ENCODE results near the gene NR3C2.

DNA sequence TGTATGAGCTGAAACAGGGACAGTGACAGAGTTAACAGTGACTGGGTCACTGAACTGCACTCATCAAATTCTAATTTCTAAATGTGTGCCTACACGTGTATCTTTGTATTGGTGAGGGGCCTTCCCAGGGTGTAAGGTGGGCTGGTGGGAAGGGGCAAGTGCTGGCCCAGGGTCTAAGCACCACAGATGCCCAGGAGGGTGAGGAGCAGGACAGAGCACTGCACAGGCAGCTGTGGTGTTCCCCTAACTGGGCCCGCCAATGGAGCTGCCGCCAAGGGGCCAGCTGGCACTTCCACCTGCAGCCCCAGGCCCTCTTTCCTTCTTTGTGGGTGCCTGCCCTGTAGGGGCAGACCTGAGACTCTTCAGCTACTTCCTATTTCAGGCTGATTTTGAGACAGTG lies 360.5 kb downstream of the NR3C2 start:
- TF ChIP-seq CTCF (IDR thresholded peaks at IDR 0.05; ENCODE audit: borderline replicate concordance, extremely low read depth, low read length, poor library complexity, severe bottlenecking), result no peak
- no peak for TF ChIP-seq EZH2 (IDR thresholded peaks at IDR 0.05; ENCODE audit: borderline replicate concordance, low read depth, low read length, severe bottlenecking)
